HG02610 (cell line): ENCODE measurements around the gene UBTF.

Experiments used
- ATAC-seq: cut with Tn5 transposase; IDR thresholded peaks from one replicate; pipeline ENCODE4 v1.9.1; 2021; ENCODE audit warnings: mild to moderate bottlenecking, moderate library complexity; ENCODE audit not compliant: unreplicated experiment

UBTF gene

DNA sequence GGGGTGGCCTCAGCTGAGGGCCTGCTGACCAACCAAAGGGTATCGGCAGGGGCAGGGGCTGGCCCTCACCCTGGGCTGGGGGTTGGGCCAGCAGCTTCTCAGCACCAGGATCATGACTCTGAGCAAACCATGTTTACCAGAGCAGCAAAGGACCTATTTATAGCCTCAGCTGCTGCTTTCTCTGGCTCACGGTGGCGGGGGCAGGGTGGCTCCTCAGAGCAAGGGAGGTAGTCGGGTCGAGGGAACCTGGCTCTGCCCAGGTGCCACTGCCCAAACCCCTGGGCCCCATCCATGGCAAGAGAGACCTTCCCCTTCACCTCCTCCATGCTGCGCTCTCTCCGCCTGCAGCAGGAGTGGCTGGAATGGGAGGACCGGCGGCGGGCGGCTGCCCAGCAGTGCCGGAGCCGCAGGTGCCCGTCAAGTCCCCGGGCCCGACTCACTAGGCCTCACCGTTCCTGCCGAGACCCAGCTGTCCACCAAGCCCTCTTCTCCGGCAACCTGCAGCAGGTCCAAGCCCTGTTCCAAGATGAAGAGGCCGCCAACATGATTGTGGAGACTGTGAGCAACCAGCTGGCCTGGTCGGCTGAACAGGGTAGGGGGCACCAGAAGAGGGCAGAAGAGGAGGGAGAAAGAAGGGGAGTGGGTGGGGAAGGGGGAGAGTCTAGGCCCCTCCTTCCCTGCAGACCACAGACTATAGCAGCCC, 48.8 kb downstream of the UBTF start, which contains the start of gene ASB16:
Gene ASB16 (plus strand): TSS at position 206 of the 703 bp plus-strand sequence. CDS start 86 bp downstream, at position 292.
- no peak for ATAC-seq

GRCh38 chr17:44170135-44170498, 49.4 kb downstream of the UBTF start:
- no peak for ATAC-seq

GRCh38 chr17:44167181-44167861, 52.2 kb downstream of the UBTF start:
- no peak for ATAC-seq

- no peak for ATAC-seq
Measured at GRCh38 chr17:44164476-44164875, 55.0 kb downstream of the UBTF start.

GRCh38 chr17:44159519-44160210, 59.8 kb downstream of the UBTF start:
- ATAC-seq = no peak

DNA sequence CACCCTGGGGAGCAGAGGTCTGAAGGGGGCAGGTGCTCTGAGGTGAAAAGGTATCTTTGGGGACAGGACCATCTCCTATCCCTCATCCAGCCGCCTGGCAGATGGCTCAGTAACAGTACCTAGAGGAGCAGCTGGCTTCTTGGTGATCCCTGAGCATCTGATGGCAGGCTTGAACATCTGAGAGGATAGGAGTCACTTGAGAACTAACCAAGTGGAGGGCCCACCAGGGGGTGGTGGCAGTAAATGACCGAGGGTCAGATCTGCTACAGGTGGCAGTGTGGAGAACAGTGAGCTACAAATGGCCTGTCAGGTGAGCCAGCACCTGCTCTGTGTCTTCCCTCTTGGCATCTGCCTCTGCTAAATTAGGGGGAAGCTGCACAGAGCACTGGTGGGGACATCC, 64.0 kb downstream of the UBTF start:
- no peak for ATAC-seq
